GM12874 (cell line): Measurements from ENCODE around the gene CECR2.

Experiments
- TF ChIP-seq, protein P1 (sequence below): IDR thresholded peaks from 2 replicates; pipeline ENCODE4 v1.5.1; 2011; ENCODE audit warnings: low read depth, mild to moderate bottlenecking, control low read depth, low read length, moderate library complexity; ENCODE audit not compliant: insufficient read depth

CECR2 gene

DNA sequence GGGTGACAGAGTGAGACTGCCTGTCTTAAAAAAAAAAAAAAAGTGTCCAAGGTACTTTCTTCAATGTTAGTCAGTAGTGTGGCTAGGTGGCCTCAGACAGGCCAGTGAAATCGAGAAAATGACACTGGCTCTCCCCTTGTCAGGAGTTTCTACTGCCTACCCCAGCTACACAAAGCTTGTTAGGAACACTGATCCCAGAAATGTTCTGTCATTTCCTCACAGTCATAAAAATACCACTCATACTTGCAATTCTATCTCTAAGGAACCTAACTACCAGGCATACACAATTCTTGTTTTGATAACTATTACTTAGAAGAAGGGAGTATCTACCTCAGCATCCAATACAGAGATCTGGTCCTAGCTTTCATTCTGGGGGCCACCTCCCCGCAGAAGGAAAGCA, 228.0 kb downstream of the CECR2 start:
- TF ChIP-seq, protein P1, sequence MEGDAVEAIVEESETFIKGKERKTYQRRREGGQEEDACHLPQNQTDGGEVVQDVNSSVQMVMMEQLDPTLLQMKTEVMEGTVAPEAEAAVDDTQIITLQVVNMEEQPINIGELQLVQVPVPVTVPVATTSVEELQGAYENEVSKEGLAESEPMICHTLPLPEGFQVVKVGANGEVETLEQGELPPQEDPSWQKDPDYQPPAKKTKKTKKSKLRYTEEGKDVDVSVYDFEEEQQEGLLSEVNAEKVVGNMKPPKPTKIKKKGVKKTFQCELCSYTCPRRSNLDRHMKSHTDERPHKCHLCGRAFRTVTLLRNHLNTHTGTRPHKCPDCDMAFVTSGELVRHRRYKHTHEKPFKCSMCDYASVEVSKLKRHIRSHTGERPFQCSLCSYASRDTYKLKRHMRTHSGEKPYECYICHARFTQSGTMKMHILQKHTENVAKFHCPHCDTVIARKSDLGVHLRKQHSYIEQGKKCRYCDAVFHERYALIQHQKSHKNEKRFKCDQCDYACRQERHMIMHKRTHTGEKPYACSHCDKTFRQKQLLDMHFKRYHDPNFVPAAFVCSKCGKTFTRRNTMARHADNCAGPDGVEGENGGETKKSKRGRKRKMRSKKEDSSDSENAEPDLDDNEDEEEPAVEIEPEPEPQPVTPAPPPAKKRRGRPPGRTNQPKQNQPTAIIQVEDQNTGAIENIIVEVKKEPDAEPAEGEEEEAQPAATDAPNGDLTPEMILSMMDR: no peak

DNA sequence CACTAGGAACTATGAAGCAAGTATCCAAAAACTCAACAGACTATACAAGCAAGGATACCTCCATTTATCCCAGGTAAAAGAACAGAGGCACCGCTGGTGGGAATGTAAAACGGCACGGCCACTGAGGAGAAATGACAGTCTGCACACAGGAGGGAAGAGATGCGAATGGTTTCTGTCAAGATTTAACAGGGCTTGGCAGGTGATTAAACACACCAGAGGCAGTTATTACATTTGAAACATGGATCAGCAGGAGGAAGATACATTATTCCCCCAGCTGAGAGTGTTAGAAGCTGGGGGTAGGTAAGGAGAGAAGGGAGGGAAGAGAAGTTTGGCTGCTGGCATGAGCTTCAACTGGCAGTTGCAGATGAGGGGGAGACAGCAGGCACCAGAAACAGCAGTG, 229.1 kb downstream of the CECR2 start:
- TF ChIP-seq, protein P1: no peak

DNA sequence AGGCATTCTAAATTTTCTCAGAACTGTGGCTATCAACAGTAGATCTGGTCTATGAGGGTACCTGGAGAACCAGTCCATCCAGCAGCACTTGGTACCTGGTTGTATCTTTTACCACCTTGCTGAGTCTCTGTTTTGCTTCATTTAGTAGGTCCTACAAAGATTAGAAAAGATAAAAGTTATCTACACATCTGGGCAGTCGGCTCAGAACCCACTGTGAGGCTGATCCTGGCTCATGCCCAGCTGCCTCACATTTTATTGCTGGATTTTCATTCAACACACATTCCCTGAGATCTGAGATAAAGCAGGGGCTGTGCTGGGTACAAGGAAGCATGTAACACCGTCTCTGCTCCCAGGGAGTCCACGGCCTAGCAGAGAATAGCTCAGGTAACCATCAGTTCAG, 231.8 kb downstream of the CECR2 start:
- TF ChIP-seq, protein P1: no peak

DNA sequence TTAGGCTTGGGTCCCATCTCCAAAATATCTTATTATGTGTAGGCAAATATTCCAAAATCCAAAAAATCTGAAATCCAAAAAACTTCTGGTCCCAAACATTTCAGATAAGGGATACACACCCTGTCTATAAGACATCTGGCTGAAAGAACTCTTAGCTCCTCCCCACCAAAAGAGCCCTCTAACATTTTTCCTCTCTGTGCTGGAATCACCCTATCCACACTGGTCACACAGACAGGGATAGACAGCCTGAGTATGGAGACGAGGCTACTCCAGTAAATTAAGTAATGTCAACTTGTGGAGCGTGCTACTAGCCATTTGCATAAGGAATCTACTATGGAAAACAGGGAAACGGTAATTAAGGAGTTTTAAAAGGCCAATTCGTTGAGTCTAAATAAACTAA, 234.4 kb downstream of the CECR2 start:
- TF ChIP-seq, protein P1: no peak

DNA sequence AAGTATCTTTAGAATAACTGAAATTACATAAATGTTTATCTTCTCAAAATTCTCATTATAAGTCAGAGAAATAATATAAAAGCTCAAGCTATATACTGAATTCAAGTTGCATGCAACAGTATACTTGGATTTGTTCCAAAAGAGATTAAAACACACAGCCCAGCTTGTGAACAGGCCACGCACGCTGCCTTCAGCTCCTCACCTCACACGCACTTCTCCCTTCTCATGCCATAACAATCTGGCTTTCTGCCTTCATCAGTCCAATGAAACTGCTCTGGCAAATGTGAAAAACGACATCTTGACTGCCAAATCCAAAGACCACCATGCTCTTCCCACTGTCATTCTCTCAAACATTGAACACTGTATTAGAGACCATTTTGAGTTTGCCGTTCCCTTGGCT, 237.2 kb downstream of the CECR2 start:
- TF ChIP-seq, protein P1: no peak
